Suprapubic skin (tissue), 4 donors: ENCODE data around the gene EEFSEC. TPM values are rescaled to one million over a fixed set of nuclear protein-coding genes. Genes with fewer than 3 reads are reported as not detected.

Source experiments
- DNase-seq, 2 donors: peaks; one replicate each; pipeline ENCODE4 v3.0.0-alpha.2; 2019; ENCODE audit warnings: low spot score in 2 of 2
- H3K27ac ChIP-seq: fragments of 200-600 bp; sonication (generic); one replicate; pipeline ENCODE4 v1.5.1; 2019
- H3K27me3 ChIP-seq: fragments of 200-600 bp; sonication (generic); one replicate; pipeline ENCODE4 v1.5.1; 2019
- H3K36me3 ChIP-seq: fragments of 200-600 bp; sonication (generic); one replicate; pipeline ENCODE4 v1.5.1; 2019
- H3K4me1 ChIP-seq: fragments of 200-600 bp; sonication (generic); one replicate; pipeline ENCODE4 v1.5.1; 2019
- H3K4me3 ChIP-seq: fragments of 200-600 bp; sonication (generic); one replicate; pipeline ENCODE4 v1.5.1; 2019; ENCODE audit warnings: mild to moderate bottlenecking
- H3K9me3 ChIP-seq: fragments of 200-600 bp; sonication (generic); one replicate; pipeline ENCODE4 v1.5.1; 2019
- CTCF ChIP-seq, 2 donors: fragments of 200-600 bp in 1 of 2; fragments of 450-650 bp in 1 of 2; sonication (generic) in 1 of 2; IDR thresholded peaks; one replicate each; pipeline ENCODE4 v1.5.1; 2016 to 2019; ENCODE audit warnings: antibody characterized with exemption in 2 of 2, mild to moderate bottlenecking in 1 of 2, moderate library complexity in 1 of 2
- EP300 ChIP-seq: sonication (generic); formaldehyde crosslinking; IDR thresholded peaks from one replicate; pipeline ENCODE4 v1.6.1; 2017; ENCODE audit warnings: antibody characterized with exemption
- POLR2A ChIP-seq, 2 donors: fragments of 450-650 bp; IDR thresholded peaks; one replicate each; pipeline ENCODE4 v1.6.1; 2017; ENCODE audit warnings: antibody characterized with exemption in 2 of 2, mild to moderate bottlenecking in 2 of 2, moderate library complexity in 2 of 2
- POLR2AphosphoS5 ChIP-seq, 3 donors: sonication (generic); formaldehyde crosslinking; IDR thresholded peaks; one replicate each; pipeline ENCODE4 v1.6.1; 2017; ENCODE audit warnings: antibody characterized with exemption in 3 of 3
- WGBS: methylation state at CpG from one replicate; pipeline ENCODE4 v1.1.5; 2018; 5-methylcytosine and 5-hydroxymethylcytosine counted together
- total RNA-seq, 4 donors: library from RNA; depleted of rRNA; stranded (reverse); fragments of >200 nt; gene quantifications; one replicate each; pipeline ENCODE4 v1.1.0, GENCODE V29; 2016

EEFSEC gene
- total RNA-seq, 4 donors from 2014 or later = 14.3 to 19.4 (median 16.7) TPM

- DNase-seq = no peak
- WGBS = 82% methylated on average over 1 of the region's 1 CpG
These were observed 140.6 kb downstream of the EEFSEC start for GRCh38 chr3:128293930-128294329.

GRCh38 chr3:128294999-128295468 is 141.8 kb downstream of the EEFSEC start:
- no peaks in the 10 kb centered on the region for H3K36me3 ChIP-seq
- TF ChIP-seq POLR2A (IDR thresholded peaks at IDR 0.05) = no peak
- TF ChIP-seq POLR2AphosphoS5 (IDR thresholded peaks at IDR 0.05) = no peak
- no peak for TF ChIP-seq CTCF (IDR thresholded peaks at IDR 0.05)
- no peak for TF ChIP-seq EP300
- no peak overlapping the region for H3K4me3 ChIP-seq
- no peaks in the 10 kb centered on the region for H3K9me3 ChIP-seq
- H3K27ac ChIP-seq = no peak overlapping the region
- WGBS = 87% methylated on average over 4 of the region's 4 CpGs
- peak in 1 of 2 donors; percentile 57 for DNase-seq
- H3K27me3 ChIP-seq = no peaks in the 10 kb centered on the region
- H3K4me1 ChIP-seq = peaks cover 2% of the 10 kb centered on the region

More at GRCh38 chr3:128293930-128294329, 140.6 kb downstream of the EEFSEC start:
- no peak overlapping the region for H3K4me3 ChIP-seq
- peaks cover 2% of the 10 kb centered on the region for H3K36me3 ChIP-seq
- no peaks in the 10 kb centered on the region for H3K27me3 ChIP-seq
- H3K27ac ChIP-seq = no peak overlapping the region
- no peak for TF ChIP-seq POLR2A (IDR thresholded peaks at IDR 0.05)
- H3K9me3 ChIP-seq = no peaks in the 10 kb centered on the region
- peaks cover 2% of the 10 kb centered on the region for H3K4me1 ChIP-seq

GRCh38 chr3:128296469-128297251 is 143.4 kb downstream of the EEFSEC start:
- WGBS = 89% methylated on average over 9 of the region's 10 CpGs
- peak; percentile 38 to 59 for DNase-seq

DNA sequence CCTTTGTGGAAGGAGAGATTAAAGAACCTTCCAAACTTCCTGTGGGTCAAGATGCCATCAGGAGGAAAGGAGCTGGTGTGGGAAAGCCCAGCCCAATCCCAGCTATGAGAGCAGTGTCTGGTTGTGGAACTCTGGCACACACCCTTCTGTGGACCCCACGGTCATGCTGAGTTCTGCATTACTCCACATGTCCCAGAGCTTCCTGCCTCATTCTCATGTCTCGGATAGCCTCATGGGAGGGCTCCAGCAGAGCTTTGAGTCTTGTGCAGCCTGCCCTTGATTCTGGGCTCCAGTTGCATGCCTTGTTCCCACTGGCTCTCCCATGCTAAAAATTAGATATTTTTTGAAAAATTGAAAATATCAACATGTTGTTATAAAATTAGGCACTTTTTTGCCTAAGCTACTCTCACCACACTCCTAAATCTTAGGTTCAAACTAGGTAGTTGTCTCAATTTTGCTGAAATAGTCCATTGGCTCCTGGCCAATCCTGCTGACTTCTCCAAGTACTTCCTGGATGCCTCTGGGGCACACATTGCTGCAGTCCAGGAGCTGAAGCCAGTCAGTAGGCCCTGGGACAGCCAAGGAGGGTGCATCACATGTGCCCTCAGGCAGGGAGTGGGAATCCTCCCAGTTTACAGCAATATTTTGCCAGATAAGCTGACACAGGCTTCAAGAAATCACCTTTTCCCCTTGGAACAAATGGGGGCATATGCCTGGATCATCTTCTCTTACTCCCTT is 144.3 kb downstream of the EEFSEC start:
- peak; percentile 33 to 38 for DNase-seq
- no peak for TF ChIP-seq EP300
- TF ChIP-seq CTCF (IDR thresholded peaks at IDR 0.05) = no peak
- no peak for TF ChIP-seq POLR2A (IDR thresholded peaks at IDR 0.05)
- TF ChIP-seq POLR2AphosphoS5 (IDR thresholded peaks at IDR 0.05) = no peak
- H3K27ac ChIP-seq = no peak overlapping the region
- no peaks in the 10 kb centered on the region for H3K9me3 ChIP-seq
- H3K4me1 ChIP-seq = peaks cover 2% of the 10 kb centered on the region
- WGBS = 62% methylated on average over 2 of the region's 2 CpGs
- no peak overlapping the region for H3K4me3 ChIP-seq
- H3K27me3 ChIP-seq = no peaks in the 10 kb centered on the region
- H3K36me3 ChIP-seq = no peaks in the 10 kb centered on the region

More at GRCh38 chr3:128296469-128297251, 143.4 kb downstream of the EEFSEC start:
- peaks cover 2% of the 10 kb centered on the region for H3K4me1 ChIP-seq
- H3K36me3 ChIP-seq = no peaks in the 10 kb centered on the region
- no peaks in the 10 kb centered on the region for H3K9me3 ChIP-seq
- no peak overlapping the region for H3K27ac ChIP-seq
- no peak overlapping the region for H3K4me3 ChIP-seq
- TF ChIP-seq CTCF (IDR thresholded peaks at IDR 0.05) (no peak), EP300 (no peak), POLR2A (IDR thresholded peaks at IDR 0.05) (no peak), POLR2AphosphoS5 (IDR thresholded peaks at IDR 0.05) (no peak)
- no peaks in the 10 kb centered on the region for H3K27me3 ChIP-seq

DNA sequence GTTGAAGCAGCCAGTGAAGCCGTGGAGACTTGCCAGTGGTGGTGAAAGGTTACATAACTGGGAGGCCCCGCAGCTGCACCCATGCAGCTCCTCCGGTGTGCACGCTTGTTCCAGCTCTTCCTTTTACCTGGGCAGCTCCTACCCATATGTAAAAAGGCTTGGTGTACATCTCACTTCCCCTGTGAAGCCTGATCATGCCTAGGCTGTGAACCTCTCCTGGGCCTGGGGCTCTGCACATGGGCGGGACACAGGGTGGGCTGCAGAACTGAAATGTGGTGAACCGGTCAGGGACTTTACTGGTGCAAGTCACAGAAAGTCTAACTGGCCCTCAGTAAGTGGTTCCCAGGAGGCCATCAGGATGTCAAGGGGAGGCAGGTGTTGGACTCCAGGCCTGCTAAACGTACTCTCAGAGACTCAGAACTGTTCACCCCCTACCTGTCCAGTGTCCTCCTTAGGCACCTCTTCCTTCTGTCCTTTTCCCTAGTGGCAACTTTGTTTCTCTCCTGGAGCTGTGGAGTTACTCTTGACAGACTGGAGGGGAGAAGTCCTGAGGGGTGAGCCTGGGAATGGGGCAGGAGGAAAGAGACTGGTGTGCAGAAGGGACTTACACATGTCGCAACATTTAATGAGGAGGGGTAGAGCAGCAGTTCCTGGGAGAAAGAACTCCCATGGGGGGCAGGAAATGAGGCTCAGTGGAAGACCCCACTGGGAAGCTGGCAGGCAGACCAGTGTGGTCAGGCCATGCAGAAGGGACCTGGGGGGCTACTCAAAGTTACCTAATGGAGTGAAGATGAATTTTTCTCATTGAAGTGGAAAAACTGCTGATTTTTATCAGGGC is 148.1 kb downstream of the EEFSEC start:
- no peak for DNase-seq
- WGBS = 92% methylated on average over 8 of the region's 8 CpGs
- Histone ChIP-seq H3K36me3 (no peaks in the 10 kb centered on the region), H3K4me3 (no peak overlapping the region), H3K27me3 (no peaks in the 10 kb centered on the region), H3K4me1 (peaks cover 2% of the 10 kb centered on the region), H3K9me3 (no peaks in the 10 kb centered on the region), H3K27ac (no peak overlapping the region)
- TF ChIP-seq POLR2AphosphoS5 (IDR thresholded peaks at IDR 0.05) = no peak
- no peak for TF ChIP-seq POLR2A (IDR thresholded peaks at IDR 0.05)
- no peak for TF ChIP-seq EP300
- TF ChIP-seq CTCF (IDR thresholded peaks at IDR 0.05) = no peak
